ENCODE data around the gene CACNG7. TPM values are rescaled to one million over a fixed set of nuclear protein-coding genes. Genes with fewer than 3 reads are reported as not detected.

The CACNG7 gene
- total RNA-seq, 1 experiment from 2014 or later: not detected

DNA sequence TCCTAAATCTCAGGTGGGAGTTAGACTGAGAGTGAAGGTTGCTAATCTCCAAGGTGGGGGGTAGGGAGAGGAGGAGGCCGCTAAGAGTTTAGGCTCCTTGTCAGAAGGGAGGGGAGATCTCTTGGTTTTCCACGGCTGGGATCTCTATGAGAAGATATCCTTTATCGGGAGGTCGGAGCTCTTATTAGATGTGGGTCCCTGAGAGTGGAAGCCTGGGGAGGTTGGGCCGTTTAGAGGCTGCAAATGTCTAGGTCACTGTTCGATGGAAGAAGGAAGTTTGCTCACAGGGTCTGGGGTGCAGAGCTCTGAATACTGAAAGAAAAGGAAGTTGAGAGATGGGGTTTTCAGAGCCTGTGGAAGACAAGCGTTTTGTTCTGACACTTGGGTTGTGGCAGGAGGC lies 37.6 kb upstream of the CACNG7 start:
- H4K20me1 ChIP-seq (ENCODE audit: insufficient read depth): no peaks in the 10 kb centered on the region
- H2AFZ ChIP-seq (ENCODE audit: low read depth, low read length, poor library complexity, severe bottlenecking): no peak overlapping the region
- TF ChIP-seq EZH2phosphoT487 (IDR thresholded peaks at IDR 0.05; ENCODE audit: borderline replicate concordance): no peak
- TF ChIP-seq YY1 (IDR thresholded peaks at IDR 0.05; ENCODE audit: extremely low read depth, insufficient replicate concordance, low read depth, low read length): no peak
- TF ChIP-seq CBX3 (IDR thresholded peaks at IDR 0.05; ENCODE audit: low read depth): no peak
- no peak for TF ChIP-seq FOSL1 (IDR thresholded peaks at IDR 0.05; ENCODE audit: low read depth)
- TF ChIP-seq, protein P1, sequence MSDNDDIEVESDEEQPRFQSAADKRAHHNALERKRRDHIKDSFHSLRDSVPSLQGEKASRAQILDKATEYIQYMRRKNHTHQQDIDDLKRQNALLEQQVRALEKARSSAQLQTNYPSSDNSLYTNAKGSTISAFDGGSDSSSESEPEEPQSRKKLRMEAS (IDR thresholded peaks at IDR 0.05): no peak
- TF ChIP-seq ZNF274 (IDR thresholded peaks at IDR 0.05; ENCODE audit: low read depth, low read length): no peak
- TF ChIP-seq JUND (IDR thresholded peaks at IDR 0.05): no peak
- TF ChIP-seq EZH2 (IDR thresholded peaks at IDR 0.05): no peak
- TF ChIP-seq, protein P2, sequence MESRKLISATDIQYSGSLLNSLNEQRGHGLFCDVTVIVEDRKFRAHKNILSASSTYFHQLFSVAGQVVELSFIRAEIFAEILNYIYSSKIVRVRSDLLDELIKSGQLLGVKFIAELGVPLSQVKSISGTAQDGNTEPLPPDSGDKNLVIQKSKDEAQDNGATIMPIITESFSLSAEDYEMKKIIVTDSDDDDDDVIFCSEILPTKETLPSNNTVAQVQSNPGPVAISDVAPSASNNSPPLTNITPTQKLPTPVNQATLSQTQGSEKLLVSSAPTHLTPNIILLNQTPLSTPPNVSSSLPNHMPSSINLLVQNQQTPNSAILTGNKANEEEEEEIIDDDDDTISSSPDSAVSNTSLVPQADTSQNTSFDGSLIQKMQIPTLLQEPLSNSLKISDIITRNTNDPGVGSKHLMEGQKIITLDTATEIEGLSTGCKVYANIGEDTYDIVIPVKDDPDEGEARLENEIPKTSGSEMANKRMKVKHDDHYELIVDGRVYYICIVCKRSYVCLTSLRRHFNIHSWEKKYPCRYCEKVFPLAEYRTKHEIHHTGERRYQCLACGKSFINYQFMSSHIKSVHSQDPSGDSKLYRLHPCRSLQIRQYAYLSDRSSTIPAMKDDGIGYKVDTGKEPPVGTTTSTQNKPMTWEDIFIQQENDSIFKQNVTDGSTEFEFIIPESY (IDR thresholded peaks at IDR 0.05; ENCODE audit: extremely low read depth, insufficient replicate concordance, low read length): no peak
- TF ChIP-seq SP1 (IDR thresholded peaks at IDR 0.05; ENCODE audit: low read depth): no peak
- TF ChIP-seq TCF7L2 (IDR thresholded peaks at IDR 0.05; ENCODE audit: borderline replicate concordance, extremely low read depth, insufficient read depth, insufficient read length): no peak
- H3K9me3 ChIP-seq (ENCODE audit: control insufficient read depth in 1 of 2, insufficient read depth in 1 of 2, low read depth in 1 of 2, low read length in 2 of 2): no peaks in the 10 kb centered on the region
- no peak overlapping the region for H3K4me2 ChIP-seq (ENCODE audit: low read length)
- no peak overlapping the region for H3K9ac ChIP-seq (ENCODE audit: low read length)
- H3K9me2 ChIP-seq (ENCODE audit: insufficient read depth): no peaks in the 10 kb centered on the region
- no peak overlapping the region for H3K4me3 ChIP-seq (replicated peaks in 1 of 2; ENCODE audit: low read depth in 1 of 2, low read length in 2 of 2)
- DNase-seq (ENCODE audit: low read depth, low spot score) (no peak), ATAC-seq (no peak)
- BruUV-seq (replicated peaks): no TSS peak
- no peaks in the 10 kb centered on the region for H3K27me3 ChIP-seq (ENCODE audit: insufficient read depth, low read length)
- CTCF ChIA-PET: no interaction called here
- intact Hi-C loops (cut with micrococcal nuclease): no loop called here
- RAD21 ChIA-PET (ENCODE audit: low non-redundant PET in 1 of 2, low total read pairs in 2 of 2, uncharacterized antibody in 2 of 2, unreplicated experiment in 2 of 2): interaction anchor here in 1 of 2 experiments (0.6 kb wide), 1 partner anchor 157 kb away, joined by 4 read pairs; no protein-coding TSS in a partner anchor
- H3K79me2 ChIP-seq (ENCODE audit: insufficient read depth, low read length): peaks cover 41% of the 10 kb centered on the region
- peaks cover 20 to 21% of the 10 kb centered on the region in 2 experiments for H3K36me3 ChIP-seq (ENCODE audit: control insufficient read depth in 1 of 2, insufficient read depth in 2 of 2, low read length in 2 of 2)
- H3K4me1 ChIP-seq (ENCODE audit: control insufficient read depth in 1 of 2, insufficient read depth in 2 of 2, low read length in 2 of 2): peaks cover 0 to 23% of the 10 kb centered on the region in 2 experiments; a peak in 3 of 4 replicates
- POLR2A ChIA-PET: no interaction called here
- no peak overlapping the region for H3K27ac ChIP-seq (ENCODE audit: low read depth, low read length)

Measured in HCT116 (cell line).